AG09309 (cell line): Measurements from ENCODE around the gene SETX.

Source experiments
- DNase-seq: peaks from one replicate; pipeline ENCODE4 v3.0.0-alpha.2; 2010; ENCODE audit warnings: low read depth
- H3K4me3 ChIP-seq: 2 replicates; pipeline ENCODE4 v1.5.1; 2011; ENCODE audit warnings: mild to moderate bottlenecking, low read depth, low read length, moderate library complexity; ENCODE audit not compliant: control insufficient read depth
- TF ChIP-seq, protein P1 (sequence below): IDR thresholded peaks from 2 replicates; pipeline ENCODE4 v1.5.1; 2011; ENCODE audit warnings: mild to moderate bottlenecking, low read depth, low read length, inconsistent platforms; ENCODE audit not compliant: insufficient read depth, control insufficient read depth; ENCODE audit errors: missing control alignments

Gene SETX

DNA sequence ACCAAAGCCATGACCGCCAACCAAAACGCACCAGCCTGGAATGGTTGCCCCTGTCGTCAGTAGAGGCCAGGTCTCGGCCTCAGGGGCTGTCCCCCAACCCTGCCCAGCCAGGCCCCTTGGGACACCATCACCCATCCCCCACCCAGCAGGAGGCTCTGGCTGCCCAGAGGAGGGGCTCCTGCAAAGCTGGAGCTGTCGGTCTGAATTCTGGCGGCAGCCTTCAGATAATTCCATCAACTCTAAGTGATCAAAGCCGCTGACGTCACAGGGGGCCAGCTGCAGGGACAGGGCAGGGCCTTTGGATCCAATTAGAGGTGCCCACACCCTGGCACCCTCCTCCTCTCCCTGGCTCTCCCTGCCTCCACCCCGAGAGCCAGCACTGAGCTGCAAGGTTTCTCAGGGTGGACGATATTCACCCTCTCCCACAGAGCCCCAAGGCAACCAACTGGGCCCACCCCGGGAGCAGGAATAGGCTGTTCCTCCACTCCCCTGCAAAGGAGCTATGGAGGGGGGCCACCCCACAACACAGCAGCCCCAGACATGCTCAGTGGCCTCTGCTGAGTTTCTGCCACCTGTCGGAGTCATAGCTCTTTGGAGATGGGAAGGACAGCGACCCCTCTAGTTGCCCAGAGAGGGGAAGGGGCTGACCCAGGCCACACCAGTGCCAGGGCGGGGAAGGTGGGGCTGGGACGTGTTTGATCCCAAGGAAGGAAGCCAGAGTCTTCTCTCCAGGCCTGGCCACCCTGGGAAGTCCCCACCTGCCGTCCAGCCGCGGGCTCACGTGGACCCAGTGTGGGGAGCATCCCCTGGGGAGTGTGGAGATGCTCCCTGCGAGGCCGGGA is 114.6 kb downstream of the SETX start:
- TF ChIP-seq, protein P1, sequence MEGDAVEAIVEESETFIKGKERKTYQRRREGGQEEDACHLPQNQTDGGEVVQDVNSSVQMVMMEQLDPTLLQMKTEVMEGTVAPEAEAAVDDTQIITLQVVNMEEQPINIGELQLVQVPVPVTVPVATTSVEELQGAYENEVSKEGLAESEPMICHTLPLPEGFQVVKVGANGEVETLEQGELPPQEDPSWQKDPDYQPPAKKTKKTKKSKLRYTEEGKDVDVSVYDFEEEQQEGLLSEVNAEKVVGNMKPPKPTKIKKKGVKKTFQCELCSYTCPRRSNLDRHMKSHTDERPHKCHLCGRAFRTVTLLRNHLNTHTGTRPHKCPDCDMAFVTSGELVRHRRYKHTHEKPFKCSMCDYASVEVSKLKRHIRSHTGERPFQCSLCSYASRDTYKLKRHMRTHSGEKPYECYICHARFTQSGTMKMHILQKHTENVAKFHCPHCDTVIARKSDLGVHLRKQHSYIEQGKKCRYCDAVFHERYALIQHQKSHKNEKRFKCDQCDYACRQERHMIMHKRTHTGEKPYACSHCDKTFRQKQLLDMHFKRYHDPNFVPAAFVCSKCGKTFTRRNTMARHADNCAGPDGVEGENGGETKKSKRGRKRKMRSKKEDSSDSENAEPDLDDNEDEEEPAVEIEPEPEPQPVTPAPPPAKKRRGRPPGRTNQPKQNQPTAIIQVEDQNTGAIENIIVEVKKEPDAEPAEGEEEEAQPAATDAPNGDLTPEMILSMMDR = no peak
- DNase-seq = no peak
- no peak overlapping the region for H3K4me3 ChIP-seq

DNA sequence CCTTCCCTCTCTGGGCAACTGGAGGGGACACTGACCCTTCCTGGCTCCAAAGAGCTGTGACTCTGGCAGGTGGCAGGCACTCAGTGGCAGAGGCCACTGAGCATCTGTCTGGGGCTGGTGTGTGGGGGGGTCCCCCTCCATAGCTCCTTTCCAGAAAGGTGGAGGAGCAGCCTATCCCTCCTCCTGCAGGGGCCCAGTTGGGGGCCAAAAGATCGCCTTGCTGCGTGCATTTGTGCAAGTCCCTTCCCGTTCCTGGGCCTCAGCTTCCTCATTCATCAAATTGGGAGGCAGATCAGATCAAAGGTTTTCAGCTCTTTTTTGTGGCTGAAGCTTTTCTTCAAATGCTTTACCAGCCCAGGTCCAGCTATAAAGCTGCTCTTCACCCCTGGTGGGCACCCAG is 115.3 kb downstream of the SETX start:
- TF ChIP-seq, protein P1 = no peak
- no peak for DNase-seq
- no peak overlapping the region for H3K4me3 ChIP-seq

DNA sequence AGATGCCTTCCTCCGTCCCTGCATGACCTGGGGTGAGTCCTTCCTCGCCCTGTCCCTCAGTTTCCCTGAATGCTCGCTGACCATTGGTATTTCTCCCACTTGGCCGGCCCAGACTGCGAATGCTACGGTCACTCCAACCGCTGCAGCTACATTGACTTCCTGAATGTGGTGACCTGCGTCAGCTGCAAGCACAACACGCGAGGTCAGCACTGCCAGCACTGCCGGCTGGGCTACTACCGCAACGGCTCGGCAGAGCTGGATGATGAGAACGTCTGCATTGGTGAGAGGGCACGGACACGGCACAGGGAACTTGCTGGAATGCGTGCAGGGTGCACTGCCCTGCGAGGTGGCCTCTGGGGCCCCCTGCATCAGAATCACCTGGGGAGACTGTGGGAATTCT is 115.8 kb downstream of the SETX start:
- TF ChIP-seq, protein P1 = no peak
- H3K4me3 ChIP-seq = no peak overlapping the region
- no peak for DNase-seq

DNA sequence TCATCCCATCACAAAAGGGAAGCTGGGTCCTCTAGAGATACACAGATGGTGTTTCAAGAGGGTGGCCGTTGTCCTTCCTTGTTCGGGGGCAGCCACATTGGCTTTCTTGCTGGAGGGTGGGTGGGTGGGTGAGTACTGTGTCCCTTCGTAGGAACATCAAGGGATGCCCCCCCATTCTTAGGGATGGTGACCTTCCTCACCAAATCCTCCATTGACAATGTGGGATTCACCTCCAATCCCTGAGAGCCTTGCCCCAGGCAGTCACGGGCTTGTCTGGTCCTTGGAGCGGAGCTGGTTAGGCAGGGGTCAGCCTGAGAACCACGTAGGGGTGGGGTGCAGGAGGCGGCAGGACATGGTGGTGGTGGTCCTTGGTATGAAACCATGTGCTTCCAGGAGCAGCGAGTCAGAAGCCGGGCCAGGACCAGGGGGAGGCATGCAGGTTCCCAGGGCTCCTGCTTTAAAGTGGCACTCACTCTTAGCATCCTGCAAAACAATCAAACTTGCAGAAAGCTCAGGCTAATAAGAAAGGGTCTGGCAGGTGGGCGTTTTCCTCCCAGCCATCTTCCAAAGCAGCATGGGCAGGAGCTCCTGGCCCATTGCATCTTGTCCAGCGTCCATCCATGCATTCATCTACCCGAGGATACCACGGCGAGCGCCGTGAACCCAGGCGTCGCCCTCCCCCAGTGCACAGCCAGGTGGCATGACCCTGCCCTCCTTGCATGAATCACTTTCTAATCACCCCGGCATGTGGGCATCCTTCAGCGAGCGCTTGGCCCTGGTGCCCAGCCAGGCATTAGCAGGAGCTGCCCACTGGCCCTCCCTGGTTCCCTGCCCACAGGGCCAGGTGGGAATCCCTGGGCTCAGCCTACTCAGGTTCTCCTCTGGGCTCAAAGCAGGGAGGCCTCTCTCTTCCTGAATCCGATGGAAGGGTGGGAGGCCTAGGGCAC is 116.5 kb downstream of the SETX start:
- no peak for DNase-seq
- TF ChIP-seq, protein P1 = no peak
- H3K4me3 ChIP-seq = no peak overlapping the region

DNA sequence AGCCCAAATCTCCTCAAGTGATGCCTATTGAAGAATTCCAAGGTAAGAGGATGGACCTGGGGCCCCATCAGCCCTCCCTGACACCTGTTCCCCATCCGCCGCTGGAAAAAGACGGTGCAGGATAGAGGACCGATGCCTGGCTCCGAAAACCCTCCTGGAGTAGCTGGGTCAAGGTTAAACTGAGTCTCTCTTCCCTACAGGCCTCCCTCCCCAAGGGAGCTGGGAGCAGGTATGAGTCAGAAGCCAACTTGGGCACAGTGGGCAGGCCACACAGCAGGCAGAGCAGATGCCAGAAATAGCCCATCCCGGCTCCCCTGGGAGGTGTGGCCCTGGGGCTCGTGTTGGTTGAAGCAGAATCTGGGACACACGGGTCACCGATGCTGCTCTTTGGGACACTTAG is 117.3 kb downstream of the SETX start:
- TF ChIP-seq, protein P1 = no peak
- DNase-seq = no peak
- H3K4me3 ChIP-seq = no peak overlapping the region

DNA sequence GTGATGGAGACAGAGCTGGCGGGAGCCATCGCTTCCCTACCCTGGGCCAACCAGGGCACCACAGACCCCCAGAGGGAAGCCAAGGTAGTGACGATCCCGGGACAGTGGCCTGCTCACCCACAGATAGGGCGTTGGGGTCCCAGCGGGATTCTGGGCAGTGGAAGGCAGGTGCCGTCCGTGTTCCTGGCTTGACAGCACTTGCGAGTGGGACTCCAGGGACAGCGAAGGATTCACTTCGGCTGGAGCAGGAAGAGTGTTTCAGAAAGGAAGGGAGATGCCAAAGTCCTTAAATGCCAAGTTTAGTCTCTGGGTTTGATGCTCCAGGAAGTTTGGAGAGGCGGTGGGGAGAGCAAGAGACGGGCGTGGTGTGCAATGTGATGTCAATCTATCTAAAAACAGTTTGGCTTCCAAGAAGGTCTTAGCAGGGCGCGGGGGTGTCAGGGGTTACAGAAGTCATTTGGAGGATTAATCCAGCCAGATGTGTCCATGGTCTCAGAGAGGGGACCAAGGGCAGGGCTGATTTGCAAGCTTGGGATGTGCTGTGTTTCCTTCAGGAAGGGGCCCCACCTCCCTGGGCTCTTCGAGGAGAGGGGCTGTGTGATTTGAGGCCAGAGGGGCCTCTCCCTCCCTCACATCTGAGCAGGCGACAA is 118.0 kb downstream of the SETX start:
- TF ChIP-seq, protein P1 = no peak
- no peak for DNase-seq
- H3K4me3 ChIP-seq = no peak overlapping the region
